G401.6 (cell line): ENCODE data around the gene HLCS.

ENCODE experiments used
- FAIRE-seq: peaks from 2 replicates; lab custom pipeline; 2012; peaks lifted over from hg19 to GRCh38; lab: Jason Lieb, UNC

The HLCS gene

GRCh38 chr21:36914244-36915013 lies 52.0 kb downstream of the HLCS start:
- no peak for FAIRE-seq

- no peak for FAIRE-seq
Observed at GRCh38 chr21:36913247-36914169, 53.0 kb downstream of the HLCS start.

- no peak for FAIRE-seq
Observed at GRCh38 chr21:36910581-36911307, 55.7 kb downstream of the HLCS start.

DNA sequence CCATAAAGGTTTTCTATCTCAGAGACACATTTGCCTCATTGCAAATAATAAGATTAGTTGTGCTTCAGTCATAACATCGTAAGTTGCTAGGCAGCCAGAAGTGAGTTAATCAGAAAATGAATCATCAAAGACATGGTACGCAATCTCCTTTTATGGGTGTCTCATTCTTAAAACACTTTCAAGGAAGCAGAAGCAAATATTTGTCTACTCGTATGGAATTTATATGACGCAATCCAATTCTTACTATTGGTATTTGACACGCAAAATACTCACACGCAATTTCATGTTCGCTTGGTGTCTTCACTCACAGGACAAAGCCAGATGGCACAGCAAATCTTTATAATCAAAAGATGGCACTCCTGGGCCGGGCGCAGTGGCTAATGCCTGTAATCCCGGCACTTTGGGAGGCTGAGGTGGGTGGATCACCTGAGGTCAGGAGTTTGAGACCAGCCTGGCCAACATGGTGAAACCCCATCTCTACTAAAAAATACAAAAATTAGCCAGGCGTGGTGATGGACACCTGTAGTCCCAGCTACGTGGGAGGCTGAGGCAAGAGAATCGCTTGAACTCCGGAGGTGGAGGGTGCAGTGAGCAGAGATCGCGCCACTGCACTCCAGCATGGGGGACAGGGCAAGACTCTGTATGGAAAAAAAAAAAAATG lies 56.4 kb downstream of the HLCS start:
- FAIRE-seq, result no peak

DNA sequence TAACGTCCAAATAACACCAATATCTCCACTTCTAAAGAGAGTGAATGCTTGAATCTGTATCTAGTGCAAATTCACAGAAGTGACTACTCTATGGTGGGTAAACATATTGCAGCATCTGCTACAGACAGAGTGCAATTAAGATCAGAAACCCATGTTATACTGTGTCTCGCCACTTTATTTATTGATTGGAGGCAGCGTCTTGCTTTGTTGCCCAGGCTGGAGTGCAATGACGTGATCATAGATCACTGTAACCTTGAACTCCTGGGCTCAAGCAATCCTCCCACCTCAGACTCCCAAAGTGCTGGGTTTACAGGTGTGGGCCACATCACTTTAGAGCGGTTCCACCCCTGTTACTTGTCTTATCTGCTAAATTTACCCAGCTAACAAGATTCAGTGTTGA lies 57.0 kb downstream of the HLCS start:
- no peak for FAIRE-seq

DNA sequence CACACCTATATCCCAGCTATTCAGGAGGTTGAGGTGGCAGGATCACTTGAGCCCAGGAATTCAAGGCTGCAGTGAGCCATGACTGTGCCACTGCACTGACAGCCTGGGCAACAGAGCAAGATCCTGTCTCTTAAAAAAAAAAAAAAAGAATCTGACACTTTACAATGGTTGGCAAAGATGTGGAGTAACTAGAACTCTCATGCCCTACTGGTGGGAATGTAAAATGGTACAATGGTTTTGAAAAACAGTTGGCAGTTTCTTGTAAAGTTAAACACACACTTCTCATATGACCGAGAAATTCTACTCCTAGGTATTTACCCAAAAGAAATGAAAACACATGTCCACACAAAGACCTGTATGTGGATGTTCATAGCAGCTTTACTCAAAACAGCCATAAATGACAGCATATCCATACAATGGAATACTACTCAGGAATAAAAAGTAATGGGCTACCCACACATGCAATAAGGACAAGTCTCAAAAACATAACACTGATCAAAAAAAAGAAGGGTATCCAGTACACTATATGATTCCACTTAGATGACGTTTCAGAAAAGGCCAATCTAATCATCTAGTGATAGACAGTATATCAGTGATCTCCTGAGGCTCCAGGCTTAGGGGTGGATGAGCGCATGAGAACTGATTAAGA lies 58.1 kb downstream of the HLCS start:
- no peak for FAIRE-seq

DNA sequence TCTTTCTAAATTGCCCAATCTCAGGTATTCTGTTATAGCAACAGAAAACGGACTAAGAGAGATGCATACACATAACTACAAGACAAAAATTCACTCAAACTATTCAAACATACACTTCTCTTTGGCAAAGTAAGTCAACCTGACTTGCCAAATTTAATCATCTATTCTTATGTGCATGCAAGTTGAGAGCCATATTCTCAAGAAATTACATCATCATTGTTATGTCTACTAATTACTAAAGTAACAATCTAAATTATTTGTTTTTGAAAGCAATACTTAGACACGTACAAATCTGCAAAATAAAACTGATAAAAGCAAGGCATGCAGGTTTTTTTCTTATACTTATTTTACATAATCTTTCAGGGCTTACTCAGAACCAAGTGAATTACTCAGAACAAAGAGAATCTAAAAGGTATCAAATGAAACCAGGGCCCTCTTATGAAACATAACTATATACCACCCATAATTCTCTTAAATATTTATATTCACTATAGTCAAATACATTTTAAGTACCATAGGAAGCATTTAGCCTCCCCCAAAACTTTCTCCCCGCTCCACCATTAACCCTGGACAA lies 62.3 kb downstream of the HLCS start:
- FAIRE-seq, result no peak

DNA sequence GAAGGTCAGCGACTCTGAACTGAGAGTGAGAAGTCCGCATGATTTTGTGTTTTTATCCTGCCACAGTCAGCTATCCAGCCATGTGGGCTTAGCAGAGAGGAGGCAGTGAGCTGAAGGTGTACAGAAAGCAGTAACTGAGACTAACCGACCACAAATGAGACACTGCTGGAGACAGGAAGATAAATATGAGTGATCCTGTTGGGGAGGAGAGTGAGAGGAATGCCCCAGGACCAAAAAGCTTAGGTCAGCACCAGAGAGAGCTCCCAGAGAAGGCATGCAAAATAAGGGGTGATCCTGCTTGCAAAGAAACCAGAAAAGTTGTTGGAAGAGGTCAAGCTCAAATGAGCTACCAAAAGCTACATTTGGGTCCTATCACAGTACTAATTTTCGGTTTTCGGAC lies 63.7 kb downstream of the HLCS start:
- no peak for FAIRE-seq

DNA sequence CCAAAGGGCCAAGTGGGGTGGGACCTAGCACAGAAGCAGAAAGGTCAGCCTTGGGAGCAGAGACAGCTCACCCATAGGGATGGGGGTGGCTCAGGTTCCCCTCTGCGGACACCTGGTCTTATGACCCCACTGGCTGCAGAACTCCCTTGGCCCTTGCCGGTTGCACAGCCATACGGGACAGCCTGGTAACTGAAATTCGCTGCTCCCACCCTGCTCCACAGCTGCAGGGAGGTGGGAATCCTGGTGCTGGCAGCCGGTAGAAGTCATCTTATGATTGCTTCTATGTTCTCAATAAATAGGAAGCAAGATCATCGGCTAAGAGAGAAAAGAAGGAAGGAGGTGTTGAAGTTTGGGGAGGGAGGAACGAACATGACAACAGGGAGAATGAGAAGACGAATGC lies 64.1 kb downstream of the HLCS start:
- FAIRE-seq, result no peak

DNA sequence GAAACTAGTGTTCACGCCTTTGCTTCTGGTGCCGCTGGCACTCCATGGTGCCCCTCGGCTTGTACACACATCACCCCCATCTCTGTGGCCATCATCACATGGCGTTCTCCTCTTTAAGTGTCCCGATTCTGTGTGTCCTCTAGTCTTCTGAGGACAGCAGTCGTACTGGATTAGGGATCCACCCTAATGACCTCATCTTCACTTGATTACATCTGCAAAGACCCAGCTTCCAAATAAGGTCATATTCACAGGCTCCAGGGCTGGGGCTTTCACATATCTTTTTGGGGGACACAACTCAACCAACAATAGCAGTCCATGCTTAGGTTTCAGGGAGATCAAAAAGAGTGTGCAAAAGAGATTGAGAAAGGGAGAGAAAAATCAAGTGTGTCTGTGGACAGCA lies 64.9 kb downstream of the HLCS start:
- no peak for FAIRE-seq

DNA sequence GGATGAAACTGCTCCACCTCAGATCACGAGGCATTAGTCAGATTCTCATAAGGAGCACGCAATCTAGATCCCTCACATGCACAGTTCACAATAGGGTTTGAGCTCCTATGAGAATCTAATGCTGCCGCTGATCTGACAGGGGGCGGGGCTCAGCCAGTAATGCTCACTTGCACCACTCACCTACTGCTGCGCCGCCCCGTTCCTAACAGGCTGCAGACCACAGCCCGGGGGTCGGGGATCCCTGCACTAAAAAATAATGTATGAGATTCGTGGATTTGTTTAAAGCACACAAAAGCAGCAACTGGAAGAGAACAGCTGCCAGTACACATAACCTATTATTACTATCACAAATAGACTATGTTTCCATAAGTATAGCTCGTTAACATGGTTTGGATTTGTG lies 72.9 kb downstream of the HLCS start:
- no peak for FAIRE-seq

DNA sequence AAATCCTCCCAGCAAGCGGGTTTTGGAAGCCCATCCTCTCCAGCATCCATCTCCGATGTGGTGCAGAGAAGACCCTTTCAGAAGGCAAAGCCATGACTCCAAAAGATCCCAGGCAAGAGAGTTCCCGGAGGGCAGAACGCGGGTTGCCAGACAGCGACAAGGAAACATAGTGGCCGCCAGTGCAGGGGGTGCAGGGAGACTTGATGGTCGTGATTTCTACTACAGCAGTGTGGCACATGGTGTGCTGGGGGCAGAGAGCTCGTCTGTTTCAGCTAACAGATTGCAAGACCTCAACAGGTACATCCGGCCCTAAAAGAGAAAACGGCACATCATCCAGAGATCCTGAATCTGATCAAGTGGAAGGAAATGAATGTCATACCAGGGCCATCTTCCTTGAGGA lies 74.3 kb downstream of the HLCS start:
- FAIRE-seq, result no peak

GRCh38 chr21:36891692-36892091 lies 74.8 kb downstream of the HLCS start:
- no peak for FAIRE-seq

DNA sequence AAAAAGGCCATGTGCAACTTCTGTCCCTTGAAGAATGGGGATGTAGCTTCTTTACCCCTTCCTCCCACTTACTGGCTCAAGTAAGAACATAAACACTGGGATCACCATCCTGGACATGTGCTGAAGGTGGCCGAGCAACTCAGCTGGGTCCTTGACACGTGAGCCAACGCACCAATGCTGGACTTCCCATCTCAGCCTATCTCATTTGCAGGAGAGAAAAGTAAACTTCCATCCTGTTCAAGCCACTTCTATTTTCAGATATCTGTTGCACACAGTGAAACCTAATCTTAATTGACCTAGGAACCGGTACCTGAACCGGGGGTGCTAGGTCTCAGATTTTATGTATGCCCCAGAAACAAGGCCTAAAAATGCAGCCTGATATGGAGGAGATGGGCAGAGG lies 75.3 kb downstream of the HLCS start:
- FAIRE-seq, result no peak

- no peak for FAIRE-seq
Observed at GRCh38 chr21:36890086-36890485, 76.4 kb downstream of the HLCS start.

GRCh38 chr21:36889401-36889800 lies 77.1 kb downstream of the HLCS start:
- FAIRE-seq, result no peak

DNA sequence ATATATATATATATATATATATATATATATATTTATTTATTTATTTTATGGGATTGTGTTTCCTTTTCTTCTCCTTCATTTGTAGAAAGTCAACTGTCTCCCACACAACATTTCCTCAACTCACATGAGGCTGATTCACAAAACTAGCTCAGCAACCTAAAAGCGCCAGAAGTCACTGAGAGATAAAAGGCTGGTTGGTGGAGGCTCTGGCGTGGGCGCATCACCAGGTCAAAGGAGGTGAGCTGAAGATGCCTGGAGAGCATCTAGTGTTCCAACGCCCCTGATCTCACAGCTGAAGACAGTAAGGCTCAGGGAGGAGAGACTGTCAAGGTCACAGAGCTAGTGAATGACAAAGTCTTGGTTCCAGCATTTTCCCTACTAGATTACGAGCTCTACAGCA lies 78.0 kb downstream of the HLCS start:
- FAIRE-seq, result no peak

- no peak for FAIRE-seq
Observed at GRCh38 chr21:36887963-36888362, 78.5 kb downstream of the HLCS start.

GRCh38 chr21:36883532-36884486 lies 82.7 kb downstream of the HLCS start:
- no peak for FAIRE-seq

GRCh38 chr21:36882776-36883175 lies 83.7 kb downstream of the HLCS start:
- no peak for FAIRE-seq
